Fibroblast of the aortic adventitia (primary cell): ENCODE results near the gene CDC42EP5. TPM values are rescaled to one million over a fixed set of nuclear protein-coding genes. Genes with fewer than 3 reads are reported as not detected.

ENCODE experiments used
- DNase-seq: peaks from one replicate; pipeline ENCODE4 v3.0.0-alpha.2; 2010; ENCODE audit warnings: low read depth
- H3K4me3 ChIP-seq: 2 replicates; pipeline ENCODE4 v1.5.1; 2011; ENCODE audit warnings: low read depth, mild to moderate bottlenecking, control low read depth, low read length, moderate library complexity
- CTCF ChIP-seq: IDR thresholded peaks from 2 replicates; pipeline ENCODE4 v1.5.1; 2011; ENCODE audit warnings: mild to moderate bottlenecking, low read length, control low read depth, inconsistent platforms; ENCODE audit not compliant: insufficient read depth
- total RNA-seq: library from RNA; depleted of rRNA; stranded (reverse); fragments of >200 nt; gene quantifications from 2 replicates; pipeline ENCODE4 v1.2.3, GENCODE V29; 2012; ENCODE audit warnings: low replicate concordance

CDC42EP5 gene
- total RNA-seq, 1 donor, result 7.9 TPM

GRCh38 chr19:54463531-54464043 lies 9.5 kb downstream of the CDC42EP5 start, which contains the start of gene LENG9:
LENG9 (minus strand) TSS chr19:54463778; CDS start chr19:54463526, 252 bp downstream.
- H3K4me3 ChIP-seq, result peak within 1 kb of the TSS; percentile 75
- DNase-seq, result peak; percentile 98
- TF ChIP-seq CTCF, result no peak

- peak; percentile 16 for TF ChIP-seq CTCF
- H3K4me3 ChIP-seq, result peak overlapping the region; percentile 75
- peak; percentile 69 for DNase-seq
These were observed 10.2 kb downstream of the CDC42EP5 start for GRCh38 chr19:54462655-54463530.

- peak overlapping the region; percentile 75 for H3K4me3 ChIP-seq
- no peak for DNase-seq
- no peak for TF ChIP-seq CTCF
These were observed 10.9 kb downstream of the CDC42EP5 start for GRCh38 chr19:54462047-54462654.

GRCh38 chr19:54461613-54462012 lies 11.5 kb downstream of the CDC42EP5 start:
- DNase-seq, result no peak
- TF ChIP-seq CTCF, result no peak
- H3K4me3 ChIP-seq, result no peak overlapping the region

GRCh38 chr19:54461210-54461609 lies 11.9 kb downstream of the CDC42EP5 start:
- no peak for TF ChIP-seq CTCF
- H3K4me3 ChIP-seq, result no peak overlapping the region
- no peak for DNase-seq

- H3K4me3 ChIP-seq, result no peak overlapping the region
- TF ChIP-seq CTCF, result no peak
- DNase-seq, result no peak
These were observed 12.7 kb downstream of the CDC42EP5 start for GRCh38 chr19:54460230-54461005.
